Measurements from ENCODE around the gene MN1. TPM values are rescaled to one million over a fixed set of nuclear protein-coding genes. Genes with fewer than 3 reads are reported as not detected.

The MN1 gene
- polyA plus RNA-seq, 2 of the 4 experiments (the other 2 are of a cell fraction), result 0.59 to 2.4 TPM

- TF ChIP-seq HOXB13 (CRISPR knock-in tag; IDR thresholded peaks at IDR 0.05; ENCODE audit: low read depth), result no peak
- no peak for TF ChIP-seq SMC3 (IDR thresholded peaks at IDR 0.05)
- no peak for TF ChIP-seq FOSL2 (IDR thresholded peaks at IDR 0.05)
- no peak for TF ChIP-seq FOSL2 (CRISPR knock-in tag; IDR thresholded peaks at IDR 0.05)
- no peak for TF ChIP-seq TFCP2L1 (CRISPR knock-in tag; IDR thresholded peaks at IDR 0.05)
- TF ChIP-seq EP300 (IDR thresholded peaks at IDR 0.05), result no peak
Measured at GRCh38 chr22:27793576-27793975, 8.0 kb downstream of the MN1 start (continued).

- H3K27ac ChIP-seq, result no peak overlapping the region
- H3K4me3 ChIP-seq, result no peak overlapping the region
- whole genome bisulfite sequencing (ENCODE audit: missing lambda C conversion rate), result 82% methylated on average over 8 of the region's 8 CpGs
- FAIRE-seq (no peak), ATAC-seq (no peak), DNase-seq (ENCODE audit: low read depth in 1 of 2, low spot score in 1 of 2) (no peak)
- H3K9me3 ChIP-seq, result no peaks in the 10 kb centered on the region
- no peak overlapping the region for H3K4me2 ChIP-seq
- H3K4me1 ChIP-seq, result no peaks in the 10 kb centered on the region
- ChIA-PET CTCF (no interaction called here), POLR2A (no interaction called here)
- no peak for TF ChIP-seq CBX8 (IDR thresholded peaks at IDR 0.05)
- TF ChIP-seq ELK1 (IDR thresholded peaks at IDR 0.05; ENCODE audit: low read depth, low read length), result no peak
- no peak for TF ChIP-seq HOXA7 (CRISPR knock-in tag; IDR thresholded peaks at IDR 0.05)
- TF ChIP-seq REST (IDR thresholded peaks at IDR 0.05), result no peak
- TF ChIP-seq MAZ (IDR thresholded peaks at IDR 0.05; ENCODE audit: borderline replicate concordance, low read depth, low read length), result no peak
- no peak for TF ChIP-seq MAFK (IDR thresholded peaks at IDR 0.05; ENCODE audit: partially characterized antibody)
- no peak for TF ChIP-seq RAD21 (conservative IDR thresholded peaks at IDR 0.05 in 1 of 2, IDR thresholded peaks at IDR 0.05 in 1 of 2)
- TF ChIP-seq ZC3H11A (IDR thresholded peaks at IDR 0.05), result no peak
- no peak for TF ChIP-seq CBX2 (IDR thresholded peaks at IDR 0.05; ENCODE audit: borderline replicate concordance, low read depth)
Measured at GRCh38 chr22:27792452-27793161, 8.9 kb downstream of the MN1 start.

- no peaks in the 10 kb centered on the region for H3K9me3 ChIP-seq
- FAIRE-seq (no peak), DNase-seq (ENCODE audit: low read depth in 1 of 2, low spot score in 1 of 2) (no peak), ATAC-seq (no peak)
- ChIA-PET CTCF (no interaction called here), POLR2A (no interaction called here)
- H3K4me2 ChIP-seq, result no peak overlapping the region
- 87% methylated on average over 3 of the region's 3 CpGs for WGBS (ENCODE audit: missing lambda C conversion rate)
- H3K27ac ChIP-seq, result no peak overlapping the region
- H3K4me1 ChIP-seq, result no peaks in the 10 kb centered on the region
- no peak overlapping the region for H3K4me3 ChIP-seq
- no peak for TF ChIP-seq HOXB13 (CRISPR knock-in tag; IDR thresholded peaks at IDR 0.05; ENCODE audit: low read depth)
- no peak for TF ChIP-seq MYC (IDR thresholded peaks at IDR 0.05; ENCODE audit: borderline replicate concordance, low read length)
- TF ChIP-seq NR3C1 (IDR thresholded peaks at IDR 0.05), result no peak
- TF ChIP-seq MAZ (IDR thresholded peaks at IDR 0.05; ENCODE audit: borderline replicate concordance, low read depth, low read length), result no peak
- TF ChIP-seq EHMT2 (IDR thresholded peaks at IDR 0.05; ENCODE audit: low read depth), result no peak
- no peak for TF ChIP-seq RCOR1 (IDR thresholded peaks at IDR 0.05; ENCODE audit: low read depth, low read length)
- no peak for TF ChIP-seq KDM5A (IDR thresholded peaks at IDR 0.05)
- no peak for TF ChIP-seq HES2 (IDR thresholded peaks at IDR 0.05)
- TF ChIP-seq HDAC2 (IDR thresholded peaks at IDR 0.05), result no peak
- TF ChIP-seq PHF8 (IDR thresholded peaks at IDR 0.05; ENCODE audit: borderline replicate concordance, low read depth), result no peak
- no peak for TF ChIP-seq USF2 (IDR thresholded peaks at IDR 0.05)
- TF ChIP-seq CBX2 (IDR thresholded peaks at IDR 0.05; ENCODE audit: borderline replicate concordance, low read depth), result no peak
- TF ChIP-seq TFCP2L1 (CRISPR knock-in tag; IDR thresholded peaks at IDR 0.05), result no peak
- no peak for TF ChIP-seq RFX5 (IDR thresholded peaks at IDR 0.05)
- TF ChIP-seq CEBPB (IDR thresholded peaks at IDR 0.05), result no peak
- TF ChIP-seq POLR2AphosphoS2 (conservative IDR thresholded peaks at IDR 0.05; ENCODE audit: low read length), result no peak
- no peak for TF ChIP-seq CBX8 (IDR thresholded peaks at IDR 0.05)
Measured at GRCh38 chr22:27791859-27792241, 9.7 kb downstream of the MN1 start.

All from A549 (cell line).